Gastrocnemius medialis (tissue), 4 donors: Measurements from ENCODE around the gene WDFY2.

Experiments
- POLR2A ChIP-seq, 2 donors: fragments of 450-650 bp; IDR thresholded peaks; one replicate each; pipeline ENCODE4 v1.6.1; 2017; ENCODE audit warnings: antibody characterized with exemption in 2 of 2, mild to moderate bottlenecking in 2 of 2, moderate library complexity in 2 of 2
- TF ChIP-seq, protein P1 (sequence below), 5 experiments: fragments of 450-650 bp in 3 of 5; fragments of 200-600 bp in 2 of 5; sonication (generic) in 2 of 5; IDR thresholded peaks in 4 of 5; conservative IDR thresholded peaks in 1 of 5; 1 replicate in 4 of 5; 2 replicates in 1 of 5; pipeline ENCODE4 v1.5.1; 2016 to 2019; ENCODE audit warnings: antibody characterized with exemption in 5 of 5, mild to moderate bottlenecking in 3 of 5, moderate library complexity in 3 of 5

DNA sequence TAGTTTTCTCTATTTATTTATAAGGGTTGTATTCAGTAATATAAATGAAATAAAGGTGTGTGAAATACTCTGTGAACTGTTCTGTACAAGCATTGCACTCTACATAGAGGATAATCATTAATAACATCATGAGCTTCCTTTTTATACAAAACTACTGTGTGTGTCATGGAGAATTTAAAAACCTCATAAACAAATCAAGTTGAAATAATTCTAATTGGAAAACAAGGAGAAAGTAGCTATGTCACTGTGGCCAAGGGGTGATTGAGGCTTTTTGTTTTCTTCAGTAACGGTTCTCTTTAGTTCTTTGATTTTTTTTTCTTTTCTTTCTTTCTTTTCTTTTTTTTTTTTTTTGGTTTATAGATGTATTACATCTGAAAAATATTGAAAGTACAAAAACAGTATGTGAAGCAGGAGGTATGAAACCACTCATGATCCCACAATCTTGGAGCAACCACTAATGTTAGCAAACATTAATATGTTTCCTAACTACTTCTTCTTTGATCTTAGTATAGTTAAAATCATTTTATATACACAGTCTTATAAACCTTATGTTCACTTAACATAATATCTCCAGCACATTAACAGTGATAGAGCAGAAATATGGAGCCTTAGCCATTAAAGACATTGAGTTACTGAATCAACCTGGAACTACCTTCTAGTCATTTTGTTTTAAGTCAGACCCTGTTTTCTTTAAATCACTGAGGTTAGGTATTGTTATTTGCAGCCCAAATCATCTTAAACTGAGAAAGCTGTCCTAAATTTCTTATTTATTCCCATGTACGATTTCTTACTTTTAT is 45.4 kb downstream of the WDFY2 start:
- no peak for TF ChIP-seq POLR2A (IDR thresholded peaks at IDR 0.05)
- TF ChIP-seq, protein P1, sequence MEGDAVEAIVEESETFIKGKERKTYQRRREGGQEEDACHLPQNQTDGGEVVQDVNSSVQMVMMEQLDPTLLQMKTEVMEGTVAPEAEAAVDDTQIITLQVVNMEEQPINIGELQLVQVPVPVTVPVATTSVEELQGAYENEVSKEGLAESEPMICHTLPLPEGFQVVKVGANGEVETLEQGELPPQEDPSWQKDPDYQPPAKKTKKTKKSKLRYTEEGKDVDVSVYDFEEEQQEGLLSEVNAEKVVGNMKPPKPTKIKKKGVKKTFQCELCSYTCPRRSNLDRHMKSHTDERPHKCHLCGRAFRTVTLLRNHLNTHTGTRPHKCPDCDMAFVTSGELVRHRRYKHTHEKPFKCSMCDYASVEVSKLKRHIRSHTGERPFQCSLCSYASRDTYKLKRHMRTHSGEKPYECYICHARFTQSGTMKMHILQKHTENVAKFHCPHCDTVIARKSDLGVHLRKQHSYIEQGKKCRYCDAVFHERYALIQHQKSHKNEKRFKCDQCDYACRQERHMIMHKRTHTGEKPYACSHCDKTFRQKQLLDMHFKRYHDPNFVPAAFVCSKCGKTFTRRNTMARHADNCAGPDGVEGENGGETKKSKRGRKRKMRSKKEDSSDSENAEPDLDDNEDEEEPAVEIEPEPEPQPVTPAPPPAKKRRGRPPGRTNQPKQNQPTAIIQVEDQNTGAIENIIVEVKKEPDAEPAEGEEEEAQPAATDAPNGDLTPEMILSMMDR (IDR thresholded peaks at IDR 0.05 in 4 of 5, conservative IDR thresholded peaks at IDR 0.05 in 1 of 5), result no peak
